Erythroblast (primary cell): ENCODE data around the gene DLEC1.

Experiments used
- DNase-seq, 2 experiments: peaks; one replicate each; lab custom pipeline; 2025; lab: John Stamatoyannopoulos, UW
- GATA1 ChIP-seq: IDR thresholded peaks from 2 replicates; pipeline ENCODE4 v1.6.1; 2011; ENCODE audit warnings: low read depth, mild to moderate bottlenecking, control low read depth, low read length, moderate library complexity
- POLR2A ChIP-seq: IDR thresholded peaks from 2 replicates; pipeline ENCODE4 v1.6.1; 2011; ENCODE audit warnings: mild to moderate bottlenecking, low read length

The DLEC1 gene

DNA sequence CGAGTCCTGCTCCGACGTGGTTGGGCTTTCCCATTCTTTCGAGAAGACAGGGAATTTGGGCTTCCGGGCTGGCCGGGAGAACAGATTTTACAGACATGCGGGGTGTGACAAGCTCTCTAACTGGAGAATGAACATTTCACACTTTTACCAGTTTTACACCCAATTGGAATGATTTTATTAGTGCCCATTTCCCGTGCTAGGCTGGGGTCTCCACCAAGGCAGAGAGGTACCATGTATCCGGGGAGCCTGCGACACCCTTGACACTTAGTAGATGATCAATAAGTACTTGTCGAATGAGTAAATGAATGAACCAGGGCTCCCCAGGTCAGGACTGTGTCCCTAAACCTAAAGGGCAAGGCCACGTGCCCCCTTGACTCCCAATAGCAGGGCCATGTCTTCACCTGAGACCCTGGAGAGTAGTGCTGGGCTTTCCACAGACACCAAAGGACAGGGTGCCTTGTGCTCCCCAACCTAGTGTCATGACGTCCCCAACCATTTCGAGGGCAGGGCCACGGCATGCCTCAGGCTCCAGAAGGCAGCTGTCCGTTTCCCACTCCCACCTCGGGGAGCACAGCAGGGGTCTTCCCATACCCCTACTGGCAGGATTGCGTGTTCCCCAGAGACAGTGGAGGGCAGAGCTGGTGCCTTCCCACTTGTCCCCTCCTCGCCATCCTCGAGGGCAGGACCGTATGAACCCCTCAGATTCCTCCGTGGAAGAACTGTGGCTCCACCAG is 98.8 kb downstream of the DLEC1 start:
- TF ChIP-seq GATA1: no peak
- no peak for TF ChIP-seq POLR2A
- DNase-seq: peak; percentile 42 to 56

DNA sequence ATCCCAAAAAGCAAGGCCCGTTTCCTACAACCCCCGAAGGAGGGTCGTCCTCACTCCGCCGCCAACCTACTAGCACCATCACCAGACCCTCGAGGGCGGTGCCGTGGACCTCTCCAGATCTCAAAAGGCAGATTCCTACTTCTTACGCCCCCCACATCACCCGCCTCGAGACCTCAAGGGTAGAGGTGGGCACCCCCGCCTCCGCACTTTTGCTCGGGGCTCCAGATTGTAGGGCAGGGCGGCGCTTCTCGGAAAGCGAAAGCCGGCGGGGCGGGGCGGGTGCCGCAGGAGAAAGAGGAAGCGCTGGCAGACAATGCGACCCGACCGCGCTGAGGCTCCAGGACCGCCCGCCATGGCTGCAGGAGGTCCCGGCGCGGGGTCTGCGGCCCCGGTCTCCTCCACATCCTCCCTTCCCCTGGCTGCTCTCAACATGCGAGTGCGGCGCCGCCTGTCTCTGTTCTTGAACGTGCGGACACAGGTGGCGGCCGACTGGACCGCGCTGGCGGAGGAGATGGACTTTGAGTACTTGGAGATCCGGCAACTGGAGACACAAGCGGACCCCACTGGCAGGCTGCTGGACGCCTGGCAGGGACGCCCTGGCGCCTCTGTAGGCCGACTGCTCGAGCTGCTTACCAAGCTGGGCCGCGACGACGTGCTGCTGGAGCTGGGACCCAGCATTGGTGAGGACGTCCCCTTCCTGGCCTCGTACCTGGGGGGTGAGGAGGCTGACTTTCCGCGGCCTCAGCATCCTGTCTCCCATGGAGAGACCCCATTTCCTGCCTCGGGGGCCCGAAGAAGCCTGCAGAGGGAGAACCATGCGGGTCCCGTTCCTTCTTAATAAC is 99.6 kb downstream of the DLEC1 start, which contains the start of gene MYD88:
Gene MYD88 (plus strand): TSS at position 313 of the 842 bp plus-strand sequence. CDS start 40 bp downstream, at position 353.
- TF ChIP-seq GATA1 (no peak), POLR2A (peak; percentile 75)
- DNase-seq: peak; percentile 76 to 82

DNA sequence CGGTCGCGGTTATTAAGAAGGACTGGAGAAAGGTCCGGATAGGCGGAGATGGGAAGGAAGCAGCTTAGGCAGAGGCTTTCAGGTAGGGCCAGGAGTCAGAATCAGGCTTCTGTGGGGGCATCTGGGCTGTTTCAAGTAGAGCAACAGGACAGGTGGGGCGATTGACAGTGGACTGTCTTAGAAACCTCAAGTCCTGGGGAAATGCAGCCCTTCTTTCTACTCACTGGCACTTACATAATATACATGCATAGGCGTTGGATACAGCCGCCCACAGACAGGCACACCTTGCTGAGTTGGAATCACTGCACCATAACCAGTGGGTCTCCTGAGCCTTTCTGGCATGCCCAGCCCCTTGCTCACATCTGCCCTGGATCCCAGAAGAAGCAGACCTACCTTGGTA is 100.2 kb downstream of the DLEC1 start:
- no peak for DNase-seq
- TF ChIP-seq GATA1: no peak
- no peak for TF ChIP-seq POLR2A

DNA sequence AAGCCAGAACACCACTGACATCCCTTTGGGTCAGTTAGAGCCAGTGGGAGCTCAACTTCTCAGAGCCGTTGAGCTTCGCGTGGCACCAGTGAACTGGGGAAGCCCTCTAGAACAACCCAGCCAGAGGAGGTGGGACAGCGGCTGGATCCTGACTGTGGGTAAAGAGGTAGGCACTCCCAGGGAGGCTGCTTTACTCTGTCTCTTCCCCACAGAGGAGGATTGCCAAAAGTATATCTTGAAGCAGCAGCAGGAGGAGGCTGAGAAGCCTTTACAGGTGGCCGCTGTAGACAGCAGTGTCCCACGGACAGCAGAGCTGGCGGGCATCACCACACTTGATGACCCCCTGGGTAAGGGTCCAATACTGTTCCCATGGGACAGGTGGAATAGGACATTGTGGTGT is 100.6 kb downstream of the DLEC1 start:
- DNase-seq: no peak

DNA sequence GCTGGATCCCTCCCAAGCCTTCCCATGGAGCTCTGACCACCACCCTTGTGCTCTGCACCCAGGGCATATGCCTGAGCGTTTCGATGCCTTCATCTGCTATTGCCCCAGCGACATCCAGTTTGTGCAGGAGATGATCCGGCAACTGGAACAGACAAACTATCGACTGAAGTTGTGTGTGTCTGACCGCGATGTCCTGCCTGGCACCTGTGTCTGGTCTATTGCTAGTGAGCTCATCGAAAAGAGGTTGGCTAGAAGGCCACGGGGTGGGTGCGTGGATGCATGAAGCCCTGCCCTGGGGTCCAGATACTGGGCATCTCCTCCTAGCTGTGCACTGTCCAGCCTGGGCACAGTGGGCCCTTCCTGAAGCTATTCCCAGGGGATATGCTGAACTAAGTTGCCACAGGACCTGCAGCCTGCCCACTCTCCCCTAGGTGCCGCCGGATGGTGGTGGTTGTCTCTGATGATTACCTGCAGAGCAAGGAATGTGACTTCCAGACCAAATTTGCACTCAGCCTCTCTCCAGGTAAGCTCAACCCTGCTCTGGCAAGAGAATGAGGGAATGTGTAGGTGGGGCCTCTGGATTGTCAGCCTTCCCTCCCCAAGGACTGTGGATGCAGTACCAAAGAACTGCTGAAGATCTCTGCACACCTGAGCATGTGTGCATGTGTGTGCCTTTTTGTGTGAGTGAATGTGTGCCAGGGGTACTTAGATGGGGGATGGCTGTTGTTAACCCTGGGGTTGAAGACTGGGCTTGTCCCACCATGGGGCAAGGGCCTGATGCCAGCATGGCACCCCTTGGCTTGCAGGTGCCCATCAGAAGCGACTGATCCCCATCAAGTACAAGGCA is 101.5 kb downstream of the DLEC1 start:
- no peak for DNase-seq
- no peak for TF ChIP-seq GATA1
- TF ChIP-seq POLR2A: no peak

More for the DNA sequence above, 100.6 kb downstream of the DLEC1 start:
- no peak for TF ChIP-seq POLR2A
- no peak for TF ChIP-seq GATA1

DNA sequence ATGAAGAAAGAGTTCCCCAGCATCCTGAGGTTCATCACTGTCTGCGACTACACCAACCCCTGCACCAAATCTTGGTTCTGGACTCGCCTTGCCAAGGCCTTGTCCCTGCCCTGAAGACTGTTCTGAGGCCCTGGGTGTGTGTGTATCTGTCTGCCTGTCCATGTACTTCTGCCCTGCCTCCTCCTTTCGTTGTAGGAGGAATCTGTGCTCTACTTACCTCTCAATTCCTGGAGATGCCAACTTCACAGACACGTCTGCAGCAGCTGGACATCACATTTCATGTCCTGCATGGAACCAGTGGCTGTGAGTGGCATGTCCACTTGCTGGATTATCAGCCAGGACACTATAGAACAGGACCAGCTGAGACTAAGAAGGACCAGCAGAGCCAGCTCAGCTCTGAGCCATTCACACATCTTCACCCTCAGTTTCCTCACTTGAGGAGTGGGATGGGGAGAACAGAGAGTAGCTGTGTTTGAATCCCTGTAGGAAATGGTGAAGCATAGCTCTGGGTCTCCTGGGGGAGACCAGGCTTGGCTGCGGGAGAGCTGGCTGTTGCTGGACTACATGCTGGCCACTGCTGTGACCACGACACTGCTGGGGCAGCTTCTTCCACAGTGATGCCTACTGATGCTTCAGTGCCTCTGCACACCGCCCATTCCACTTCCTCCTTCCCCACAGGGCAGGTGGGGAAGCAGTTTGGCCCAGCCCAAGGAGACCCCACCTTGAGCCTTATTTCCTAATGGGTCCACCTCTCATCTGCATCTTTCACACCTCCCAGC is 102.4 kb downstream of the DLEC1 start:
- TF ChIP-seq GATA1: no peak
- no peak for TF ChIP-seq POLR2A

DNA sequence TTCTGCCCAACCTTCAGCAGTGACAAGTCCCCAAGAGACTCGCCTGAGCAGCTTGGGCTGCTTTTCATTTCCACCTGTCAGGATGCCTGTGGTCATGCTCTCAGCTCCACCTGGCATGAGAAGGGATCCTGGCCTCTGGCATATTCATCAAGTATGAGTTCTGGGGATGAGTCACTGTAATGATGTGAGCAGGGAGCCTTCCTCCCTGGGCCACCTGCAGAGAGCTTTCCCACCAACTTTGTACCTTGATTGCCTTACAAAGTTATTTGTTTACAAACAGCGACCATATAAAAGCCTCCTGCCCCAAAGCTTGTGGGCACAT is 102.9 kb downstream of the DLEC1 start:
- TF ChIP-seq GATA1 (no peak), POLR2A (no peak)
- DNase-seq: no peak

More for the DNA sequence above, 102.4 kb downstream of the DLEC1 start:
- DNase-seq: no peak

DNA sequence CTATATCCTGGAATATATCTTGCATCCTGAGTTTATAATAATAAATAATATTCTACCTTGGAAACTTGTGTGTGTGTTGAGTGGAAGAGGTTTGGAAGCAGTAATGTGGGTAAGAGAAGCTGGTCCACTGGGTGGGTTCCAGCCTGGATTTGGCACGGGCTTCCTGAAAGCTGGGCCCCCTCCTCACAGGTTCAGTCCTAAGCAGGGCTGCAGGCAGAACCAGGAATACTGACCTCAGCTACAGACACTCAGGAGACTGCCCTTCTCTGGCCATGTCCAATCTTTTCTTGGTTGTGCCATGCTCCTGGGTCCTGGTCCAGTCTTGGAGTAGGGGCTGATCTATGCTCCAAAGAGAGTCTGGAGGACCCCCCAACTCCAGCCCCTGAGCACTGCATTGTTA is 104.0 kb downstream of the DLEC1 start:
- no peak for DNase-seq
- no peak for TF ChIP-seq POLR2A

DNA sequence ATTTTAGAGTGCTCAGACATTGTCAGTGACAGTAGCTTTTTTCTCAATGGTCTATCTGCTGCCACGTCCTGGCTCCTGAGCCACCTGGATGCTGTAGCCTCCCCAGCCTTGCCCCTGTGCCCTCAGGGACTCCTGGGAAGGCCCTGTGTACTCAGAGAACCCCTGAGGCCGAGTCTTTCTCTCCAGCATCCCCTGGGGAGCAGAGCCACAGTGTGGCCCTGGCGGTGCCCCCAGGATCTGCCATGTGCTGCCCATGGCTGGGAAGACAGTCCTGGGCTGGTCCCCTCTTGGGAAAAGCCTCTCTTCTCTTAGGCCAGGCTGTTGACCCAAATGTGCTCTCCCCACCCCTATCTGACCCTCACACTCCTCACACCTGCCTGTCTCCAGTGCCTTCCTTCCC is 104.5 kb downstream of the DLEC1 start:
- TF ChIP-seq GATA1 (no peak), POLR2A (no peak)
- DNase-seq: no peak

DNA sequence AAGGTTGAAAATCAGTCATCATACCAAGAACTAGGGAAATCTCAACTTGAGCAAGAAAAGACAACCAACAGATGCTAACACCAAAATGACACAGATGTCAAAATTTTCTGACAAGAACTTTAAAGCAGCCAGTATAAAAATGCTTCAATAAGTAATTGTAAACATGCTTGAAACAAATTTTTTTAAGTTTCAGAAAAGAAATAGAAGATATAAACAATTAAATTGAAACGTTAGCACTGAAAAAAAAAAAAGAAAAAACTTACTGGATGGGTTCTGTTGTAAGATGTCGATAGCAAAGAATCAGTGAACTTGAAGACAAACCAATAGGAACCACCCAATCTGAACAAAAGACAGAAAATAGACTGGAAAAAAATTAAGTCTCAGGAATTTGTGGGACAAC is 107.5 kb downstream of the DLEC1 start:
- TF ChIP-seq GATA1 (no peak), POLR2A (no peak)
- DNase-seq: no peak

DNA sequence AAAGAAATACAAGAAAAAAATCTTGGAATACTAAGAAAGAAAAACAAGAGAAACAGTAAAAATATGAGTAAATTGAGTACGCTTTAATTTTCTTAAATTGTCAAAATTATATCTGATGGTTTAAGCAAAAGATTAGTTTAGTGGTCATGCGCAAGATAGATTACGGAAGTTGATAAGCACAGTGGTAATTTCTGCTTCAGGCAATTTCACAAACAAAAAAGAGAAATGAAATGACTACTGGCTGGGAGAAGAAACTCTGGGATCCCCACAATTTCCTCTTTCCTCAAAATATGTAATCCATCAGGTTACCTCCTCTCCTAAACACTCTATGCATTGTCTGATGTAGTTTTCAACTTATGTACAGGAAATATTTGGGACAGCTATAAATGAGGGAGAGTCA is 108.4 kb downstream of the DLEC1 start:
- no peak for TF ChIP-seq GATA1
- no peak for TF ChIP-seq POLR2A
- DNase-seq: no peak

DNA sequence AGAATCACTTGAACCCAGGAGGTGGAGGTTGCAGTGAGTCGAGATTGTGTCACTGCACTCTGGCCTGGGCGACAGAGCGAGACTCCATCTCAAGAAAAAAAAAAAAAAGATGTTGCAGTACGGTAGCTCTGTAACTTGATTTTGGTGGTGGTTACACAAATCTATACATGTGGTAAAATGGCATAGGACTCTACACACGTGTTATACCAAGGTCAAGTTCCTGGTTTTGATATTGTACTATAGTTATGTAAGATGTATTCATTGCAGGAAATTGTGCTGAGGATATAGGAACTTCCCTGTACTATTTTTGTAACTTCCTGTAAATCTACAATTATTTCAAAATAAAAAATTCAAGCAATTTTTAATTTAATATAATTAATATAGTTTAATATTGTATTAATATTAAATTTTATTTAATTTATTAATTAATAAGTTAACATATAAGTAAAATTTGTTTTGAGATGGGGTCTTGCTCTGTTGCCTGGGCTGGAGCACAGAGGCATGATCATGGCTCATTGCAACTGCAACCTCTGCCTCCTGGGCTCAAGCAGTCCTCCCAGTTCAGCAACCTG is 109.4 kb downstream of the DLEC1 start:
- no peak for TF ChIP-seq GATA1
- TF ChIP-seq POLR2A: no peak

More for the DNA sequence above, 109.4 kb downstream of the DLEC1 start:
- no peak for DNase-seq
